Urinary bladder (tissue), 4 donors: ENCODE measurements around the gene ZNF587. TPM values are rescaled to one million over a fixed set of nuclear protein-coding genes. Genes with fewer than 3 reads are reported as not detected.
"Not testable (repeated sequence)": the region's sequence is repeated elsewhere in the genome, so short reads cannot be mapped to it uniquely, and the experiment has no call there.

Experiments used
- DNase-seq: peaks from one replicate; pipeline ENCODE4 v3.0.0-alpha.2; 2015; ENCODE audit errors: extremely low spot score
- H3K27ac ChIP-seq: one replicate; pipeline ENCODE4 v1.5.1; 2013; ENCODE audit warnings: low read depth, mild to moderate bottlenecking, moderate library complexity
- H3K36me3 ChIP-seq: one replicate; pipeline ENCODE4 v1.6.1; 2013; ENCODE audit warnings: mild to moderate bottlenecking, moderate library complexity; ENCODE audit not compliant: insufficient read depth
- H3K4me1 ChIP-seq: one replicate; pipeline ENCODE4 v1.6.1; 2013; ENCODE audit warnings: mild to moderate bottlenecking, moderate library complexity; ENCODE audit not compliant: insufficient read depth
- H3K4me3 ChIP-seq: one replicate; pipeline ENCODE4 v1.5.1; 2013; ENCODE audit warnings: low read depth, low read length
- WGBS: extraction: QIAGEN DNeasy Blood & Tissue Kit; methylation state at CpG from one replicate; pipeline ENCODE4 v1.1.7; 2013; 5-methylcytosine and 5-hydroxymethylcytosine counted together
- polyA plus RNA-seq: library from polyadenylated mRNA; stranded (reverse); fragments of 200-250 nt; gene quantifications from one replicate; pipeline ENCODE4 v1.2.3, GENCODE V29; 2013
- total RNA-seq: library from RNA; depleted of rRNA; stranded (reverse); fragments of >200 nt; gene quantifications from one replicate; pipeline ENCODE4 v1.2.3, GENCODE V29; 2014
- donor health status: healthy with polysubstance abuse.
- donor health status: healthy.

Gene ZNF587
- total and polyA plus RNA-seq, 2 donors = 7.5 to 45.4 TPM

GRCh38 chr19:57815247-57816075 lies 34.2 kb upstream of the ZNF587 start:
- H3K4me3 ChIP-seq = no peak overlapping the region
- 87% methylated on average over 17 of the region's 17 CpGs for WGBS
- no peaks in the 10 kb centered on the region for H3K36me3 ChIP-seq
- H3K4me1 ChIP-seq = no peaks in the 10 kb centered on the region
- DNase-seq = no peak
- no peak overlapping the region for H3K27ac ChIP-seq

- Histone ChIP-seq H3K4me1 (no peaks in the 10 kb centered on the region), H3K4me3 (no peak overlapping the region), H3K36me3 (no peaks in the 10 kb centered on the region), H3K27ac (no peak overlapping the region)
- WGBS = 77% methylated on average over 7 of the region's 7 CpGs
- DNase-seq = no peak
These were observed 33.0 kb upstream of the ZNF587 start for GRCh38 chr19:57816652-57817051.

- WGBS = 95% methylated on average over 14 of the region's 14 CpGs
- no peak for DNase-seq
- Histone ChIP-seq H3K4me3 (no peak overlapping the region), H3K4me1 (no peaks in the 10 kb centered on the region), H3K36me3 (peaks cover 1% of the 10 kb centered on the region), H3K27ac (no peak overlapping the region)
These were observed 31.7 kb upstream of the ZNF587 start for GRCh38 chr19:57817976-57818375.

GRCh38 chr19:57818378-57818777 lies 31.3 kb upstream of the ZNF587 start:
- DNase-seq = no peak
- WGBS = 88% methylated on average over 7 of the region's 7 CpGs

GRCh38 chr19:57819475-57820148 lies 30.0 kb upstream of the ZNF587 start:
- no peaks in the 10 kb centered on the region for H3K4me1 ChIP-seq
- H3K4me3 ChIP-seq = peak overlapping the region; percentile 58
- peak overlapping the region; percentile 63 for H3K27ac ChIP-seq
- DNase-seq = peak; percentile 85
- H3K36me3 ChIP-seq = peaks cover 1% of the 10 kb centered on the region
- WGBS = under 1% methylated on average over 44 of the region's 44 CpGs

More at GRCh38 chr19:57818378-57818777, 31.3 kb upstream of the ZNF587 start:
- Histone ChIP-seq H3K27ac (no peak overlapping the region), H3K4me3 (no peak overlapping the region), H3K36me3 (peaks cover 1% of the 10 kb centered on the region), H3K4me1 (no peaks in the 10 kb centered on the region)

- DNase-seq = no peak
- Histone ChIP-seq H3K27ac (no peak overlapping the region), H3K4me1 (no peaks in the 10 kb centered on the region), H3K4me3 (peak overlapping the region; percentile 58), H3K36me3 (peaks cover 1% of the 10 kb centered on the region)
- WGBS = 80% methylated on average over 6 of the region's 6 CpGs
These were observed 29.1 kb upstream of the ZNF587 start for GRCh38 chr19:57820599-57820998.

- 66% methylated on average over 3 of the region's 3 CpGs for WGBS
- not testable (repeated sequence) for H3K4me1 ChIP-seq, H3K4me3 ChIP-seq, H3K27ac ChIP-seq, DNase-seq, H3K36me3 ChIP-seq
These were observed 28.6 kb upstream of the ZNF587 start for GRCh38 chr19:57821095-57821494.

GRCh38 chr19:57821501-57821900 lies 28.2 kb upstream of the ZNF587 start:
- not testable (repeated sequence) for H3K27ac ChIP-seq, DNase-seq, H3K4me1 ChIP-seq, H3K36me3 ChIP-seq, H3K4me3 ChIP-seq
- WGBS = 93% methylated on average over 3 of the region's 3 CpGs

GRCh38 chr19:57823155-57823554 lies 26.5 kb upstream of the ZNF587 start:
- WGBS = 44% methylated on average over 2 of the region's 2 CpGs
- H3K4me1 ChIP-seq, H3K27ac ChIP-seq, H3K36me3 ChIP-seq, DNase-seq, H3K4me3 ChIP-seq: not testable (repeated sequence)

GRCh38 chr19:57823608-57824007 lies 26.1 kb upstream of the ZNF587 start:
- not testable (repeated sequence) for H3K4me1 ChIP-seq, H3K27ac ChIP-seq, H3K4me3 ChIP-seq, DNase-seq, H3K36me3 ChIP-seq
- 76% methylated on average over 4 of the region's 4 CpGs for WGBS

- 93% methylated on average over 6 of the region's 6 CpGs for WGBS
These were observed 24.1 kb upstream of the ZNF587 start for GRCh38 chr19:57825511-57825910.

GRCh38 chr19:57829316-57829715 lies 20.3 kb upstream of the ZNF587 start:
- Histone ChIP-seq H3K36me3 (no peaks in the 10 kb centered on the region), H3K27ac (no peak overlapping the region), H3K4me3 (no peak overlapping the region), H3K4me1 (no peaks in the 10 kb centered on the region)
- no peak for DNase-seq
- 40% methylated on average over 5 of the region's 5 CpGs for WGBS

More at GRCh38 chr19:57825511-57825910, 24.1 kb upstream of the ZNF587 start:
- H3K36me3 ChIP-seq = peaks cover 1% of the 10 kb centered on the region
- H3K27ac ChIP-seq = no peak overlapping the region
- H3K4me1 ChIP-seq = no peaks in the 10 kb centered on the region
- no peak overlapping the region for H3K4me3 ChIP-seq
- no peak for DNase-seq

GRCh38 chr19:57830071-57830602 lies 19.5 kb upstream of the ZNF587 start, which contains the start of gene ZNF587B:
TSS of gene ZNF587B (plus strand) at chr19:57830299. CDS start at chr19:57830529, 230 bp downstream.
- Histone ChIP-seq H3K27ac (no peak within 1 kb of the TSS), H3K4me1 (no peaks in the 10 kb centered on the region), H3K36me3 (no peaks in the 10 kb centered on the region), H3K4me3 (peak within 1 kb of the TSS; percentile 33)
- WGBS = 18% methylated on average over 22 of the region's 22 CpGs
- peak; percentile 76 for DNase-seq

- H3K4me3 ChIP-seq, DNase-seq, H3K36me3 ChIP-seq, H3K4me1 ChIP-seq, H3K27ac ChIP-seq: not testable (repeated sequence)
- 93% methylated on average over 5 of the region's 5 CpGs for WGBS
These were observed 12.7 kb upstream of the ZNF587 start for GRCh38 chr19:57836991-57837390.
